ENCODE results near the gene STX4.

- TF ChIP-seq, protein P1, sequence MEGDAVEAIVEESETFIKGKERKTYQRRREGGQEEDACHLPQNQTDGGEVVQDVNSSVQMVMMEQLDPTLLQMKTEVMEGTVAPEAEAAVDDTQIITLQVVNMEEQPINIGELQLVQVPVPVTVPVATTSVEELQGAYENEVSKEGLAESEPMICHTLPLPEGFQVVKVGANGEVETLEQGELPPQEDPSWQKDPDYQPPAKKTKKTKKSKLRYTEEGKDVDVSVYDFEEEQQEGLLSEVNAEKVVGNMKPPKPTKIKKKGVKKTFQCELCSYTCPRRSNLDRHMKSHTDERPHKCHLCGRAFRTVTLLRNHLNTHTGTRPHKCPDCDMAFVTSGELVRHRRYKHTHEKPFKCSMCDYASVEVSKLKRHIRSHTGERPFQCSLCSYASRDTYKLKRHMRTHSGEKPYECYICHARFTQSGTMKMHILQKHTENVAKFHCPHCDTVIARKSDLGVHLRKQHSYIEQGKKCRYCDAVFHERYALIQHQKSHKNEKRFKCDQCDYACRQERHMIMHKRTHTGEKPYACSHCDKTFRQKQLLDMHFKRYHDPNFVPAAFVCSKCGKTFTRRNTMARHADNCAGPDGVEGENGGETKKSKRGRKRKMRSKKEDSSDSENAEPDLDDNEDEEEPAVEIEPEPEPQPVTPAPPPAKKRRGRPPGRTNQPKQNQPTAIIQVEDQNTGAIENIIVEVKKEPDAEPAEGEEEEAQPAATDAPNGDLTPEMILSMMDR (IDR thresholded peaks at IDR 0.05) = peak; percentile 86 to 96 (median 94)
- TF ChIP-seq POLR2A (IDR thresholded peaks at IDR 0.05) = peak; percentile 18 to 35
Observed at GRCh38 chr16:30984669-30985400, 48.5 kb upstream of the STX4 start, which contains the start of gene HSD3B7.

Data from Peyer's patch (tissue), 4 donors.